ENCODE data around the gene UBE2D2.
"Not testable (repeated sequence)": the region's sequence is repeated elsewhere in the genome, so short reads cannot be mapped to it uniquely, and the experiment has no call there.

Gene UBE2D2

GRCh38 chr5:139528695-139529094 lies 32.4 kb upstream of the UBE2D2 start:
- H3K36me3 ChIP-seq (replicated peaks); H3K27ac ChIP-seq; H3K27me3 ChIP-seq (replicated peaks); in situ Hi-C loops (cut with HindIII; ENCODE audit: low pct_ligation_motif_present, low sequenced_read_pairs); DNase-seq; H3K4me3 ChIP-seq (ENCODE audit: low read depth, low read length): not testable (repeated sequence)

GRCh38 chr5:139530079-139530478 lies 31.1 kb upstream of the UBE2D2 start:
- DNase-seq; H3K27me3 ChIP-seq (replicated peaks); H3K36me3 ChIP-seq (replicated peaks); H3K27ac ChIP-seq; in situ Hi-C loops (cut with HindIII; ENCODE audit: low pct_ligation_motif_present, low sequenced_read_pairs); H3K4me3 ChIP-seq (ENCODE audit: low read depth, low read length): not testable (repeated sequence)

- Histone ChIP-seq H3K27ac (no peak overlapping the region), H3K36me3 (replicated peaks) (no peaks in the 10 kb centered on the region), H3K4me3 (ENCODE audit: low read depth, low read length) (no peak overlapping the region), H3K27me3 (replicated peaks) (no peaks in the 10 kb centered on the region)
- in situ Hi-C loops (cut with HindIII; ENCODE audit: low pct_ligation_motif_present, low sequenced_read_pairs) = no loop called here
- DNase-seq = no peak
- TF ChIP-seq CTCF (IDR thresholded peaks at IDR 0.05; ENCODE audit: low read depth, low read length, missing control alignments) = no peak
Observed at GRCh38 chr5:139531772-139532169, 29.4 kb upstream of the UBE2D2 start.

- peak overlapping the region; percentile 18 for H3K4me3 ChIP-seq (ENCODE audit: low read depth, low read length)
- in situ Hi-C loops (cut with HindIII; ENCODE audit: low pct_ligation_motif_present, low sequenced_read_pairs) = no loop called here
- no peaks in the 10 kb centered on the region for H3K27me3 ChIP-seq (replicated peaks)
- H3K36me3 ChIP-seq (replicated peaks) = no peaks in the 10 kb centered on the region
- H3K27ac ChIP-seq = no peak overlapping the region
- peak; percentile 23 for TF ChIP-seq CTCF (IDR thresholded peaks at IDR 0.05; ENCODE audit: low read depth, low read length, missing control alignments)
- DNase-seq = peak; percentile 17
Observed at GRCh38 chr5:139543423-139543991, 17.6 kb upstream of the UBE2D2 start.

- H3K36me3 ChIP-seq (replicated peaks); H3K27ac ChIP-seq; H3K27me3 ChIP-seq (replicated peaks); in situ Hi-C loops (cut with HindIII; ENCODE audit: low pct_ligation_motif_present, low sequenced_read_pairs); H3K4me3 ChIP-seq (ENCODE audit: low read depth, low read length); DNase-seq: not testable (repeated sequence)
Observed at GRCh38 chr5:139546593-139546992, 14.5 kb upstream of the UBE2D2 start.

- DNase-seq = no peak
- H3K4me3 ChIP-seq (ENCODE audit: low read depth, low read length) = no peak overlapping the region
- in situ Hi-C loops (cut with HindIII; ENCODE audit: low pct_ligation_motif_present, low sequenced_read_pairs) = no loop called here
- no peaks in the 10 kb centered on the region for H3K36me3 ChIP-seq (replicated peaks)
- no peaks in the 10 kb centered on the region for H3K27me3 ChIP-seq (replicated peaks)
- H3K27ac ChIP-seq = no peak overlapping the region
- TF ChIP-seq CTCF (IDR thresholded peaks at IDR 0.05; ENCODE audit: low read depth, low read length, missing control alignments) = no peak
Observed at GRCh38 chr5:139549162-139549894, 11.8 kb upstream of the UBE2D2 start.

GRCh38 chr5:139550051-139550872 lies 10.9 kb upstream of the UBE2D2 start:
- in situ Hi-C loops (cut with HindIII; ENCODE audit: low pct_ligation_motif_present, low sequenced_read_pairs) = not testable (repeated sequence)

More at GRCh38 chr5:139550051-139550872, 10.9 kb upstream of the UBE2D2 start:
- H3K36me3 ChIP-seq (replicated peaks); H3K4me3 ChIP-seq (ENCODE audit: low read depth, low read length); DNase-seq; H3K27ac ChIP-seq; H3K27me3 ChIP-seq (replicated peaks): not testable (repeated sequence)

Data from brain microvascular endothelial cell (primary cell).